HG03108 (cell line): ENCODE results near the gene KCNAB3.

Source experiments
- ATAC-seq: cut with Tn5 transposase; IDR thresholded peaks from one replicate; pipeline ENCODE4 v1.9.1; 2021; ENCODE audit warnings: moderate library complexity; ENCODE audit not compliant: unreplicated experiment

The KCNAB3 gene

GRCh38 chr17:7881276-7882054 lies 48.2 kb downstream of the KCNAB3 start:
- no peak for ATAC-seq

GRCh38 chr17:7880076-7880868 lies 49.4 kb downstream of the KCNAB3 start:
- no peak for ATAC-seq

GRCh38 chr17:7878234-7878633 lies 51.4 kb downstream of the KCNAB3 start:
- ATAC-seq, result no peak

GRCh38 chr17:7875804-7876370 lies 53.8 kb downstream of the KCNAB3 start:
- no peak for ATAC-seq

GRCh38 chr17:7873051-7873450 lies 56.6 kb downstream of the KCNAB3 start:
- no peak for ATAC-seq
